Measurements from ENCODE around the gene MIDN.
A peak's percentile ranks its signal among the peaks of the same experiment; 100 is the strongest.

Gene MIDN

GRCh38 chr19:1210227-1210538 lies 38.2 kb upstream of the MIDN start:
- no peak for TF ChIP-seq CTCF (conservative IDR thresholded peaks at IDR 0.05; ENCODE audit: low read length)
- no peak overlapping the region for H3K4me3 ChIP-seq (ENCODE audit: low read length)
- no peak for DNase-seq (ENCODE audit: low read depth)

- no peak for DNase-seq (ENCODE audit: low read depth)
- no peak for TF ChIP-seq CTCF (conservative IDR thresholded peaks at IDR 0.05; ENCODE audit: low read length)
- H3K4me3 ChIP-seq (ENCODE audit: low read length) = no peak overlapping the region
Measured at GRCh38 chr19:1211494-1212234, 36.7 kb upstream of the MIDN start.

DNA sequence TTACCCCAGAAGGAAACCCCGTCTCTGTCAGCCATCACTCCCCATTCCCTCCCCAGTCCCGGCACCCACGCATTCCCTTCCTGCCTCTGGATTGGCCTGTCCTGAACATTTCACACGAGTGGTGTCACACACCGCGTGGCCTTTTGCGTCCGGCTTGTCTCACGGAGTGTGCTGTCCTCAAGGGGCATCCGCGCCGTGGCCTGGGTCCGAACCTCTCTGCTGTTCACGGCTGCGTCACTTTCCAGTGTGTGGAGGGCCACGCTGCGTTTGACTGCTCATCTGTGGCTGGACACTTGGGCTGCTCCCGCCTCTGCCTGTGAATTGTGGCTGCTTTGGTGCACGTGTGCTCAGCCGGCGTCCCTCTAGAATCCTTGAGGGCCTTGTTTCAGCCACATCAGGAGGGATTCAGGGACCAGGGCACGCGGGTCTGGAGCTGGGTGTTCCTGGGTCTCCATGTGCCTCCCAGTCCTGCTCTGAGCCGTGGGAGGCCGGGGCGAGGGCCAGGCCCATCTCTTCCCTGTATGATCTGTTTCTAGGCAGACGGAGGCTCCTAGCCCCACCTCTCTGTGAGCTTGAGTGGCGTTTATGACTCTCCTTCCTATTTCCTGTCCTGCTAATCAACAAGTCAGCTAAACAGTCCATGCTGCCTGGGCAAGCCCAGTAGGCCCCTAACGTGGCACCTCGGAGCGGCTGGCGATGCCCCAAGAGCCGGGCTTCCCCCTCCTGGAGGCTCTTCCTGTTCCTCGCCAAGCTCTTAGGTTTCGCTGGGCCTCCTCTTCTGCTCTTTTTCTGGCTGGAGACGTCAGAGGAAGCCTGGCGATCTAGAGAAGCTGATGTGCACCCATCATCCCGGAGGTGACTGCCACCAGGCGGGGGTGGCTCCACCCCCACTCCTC lies 34.7 kb upstream of the MIDN start:
- H3K4me3 ChIP-seq (ENCODE audit: low read length) = no peak overlapping the region
- DNase-seq (ENCODE audit: low read depth) = peak; percentile 61
- TF ChIP-seq CTCF (conservative IDR thresholded peaks at IDR 0.05; ENCODE audit: low read length) = no peak

DNA sequence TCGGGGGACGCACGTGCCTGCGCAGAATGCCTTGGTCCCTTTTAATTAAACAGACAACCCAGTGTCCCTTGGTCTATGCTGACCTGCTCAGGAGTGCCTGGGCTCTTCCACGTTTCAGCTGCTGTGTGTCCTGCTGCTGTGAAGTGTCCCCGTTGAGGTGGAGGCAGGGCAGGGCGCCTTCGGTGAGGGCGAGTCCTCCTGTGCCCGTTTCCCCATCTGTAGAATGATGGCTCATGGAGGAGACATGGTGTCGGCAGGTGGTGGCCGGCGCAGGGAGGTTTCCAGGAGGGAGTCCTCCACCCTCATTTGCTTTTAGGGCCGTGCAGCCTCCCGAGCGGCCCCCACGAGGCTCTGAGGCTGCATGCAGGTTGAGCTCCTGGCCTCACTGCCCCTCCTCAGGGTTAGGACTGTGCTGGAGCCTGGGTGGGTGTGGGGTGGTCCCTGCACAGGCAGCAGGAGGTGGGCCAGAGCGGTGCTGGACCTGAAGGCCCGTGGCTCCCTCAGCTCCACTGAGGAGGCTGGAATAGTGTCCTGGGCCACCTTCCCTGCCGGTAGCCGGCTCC lies 34.0 kb upstream of the MIDN start:
- H3K4me3 ChIP-seq (ENCODE audit: low read length) = no peak overlapping the region
- no peak for TF ChIP-seq CTCF (conservative IDR thresholded peaks at IDR 0.05; ENCODE audit: low read length)
- DNase-seq (ENCODE audit: low read depth) = no peak

DNA sequence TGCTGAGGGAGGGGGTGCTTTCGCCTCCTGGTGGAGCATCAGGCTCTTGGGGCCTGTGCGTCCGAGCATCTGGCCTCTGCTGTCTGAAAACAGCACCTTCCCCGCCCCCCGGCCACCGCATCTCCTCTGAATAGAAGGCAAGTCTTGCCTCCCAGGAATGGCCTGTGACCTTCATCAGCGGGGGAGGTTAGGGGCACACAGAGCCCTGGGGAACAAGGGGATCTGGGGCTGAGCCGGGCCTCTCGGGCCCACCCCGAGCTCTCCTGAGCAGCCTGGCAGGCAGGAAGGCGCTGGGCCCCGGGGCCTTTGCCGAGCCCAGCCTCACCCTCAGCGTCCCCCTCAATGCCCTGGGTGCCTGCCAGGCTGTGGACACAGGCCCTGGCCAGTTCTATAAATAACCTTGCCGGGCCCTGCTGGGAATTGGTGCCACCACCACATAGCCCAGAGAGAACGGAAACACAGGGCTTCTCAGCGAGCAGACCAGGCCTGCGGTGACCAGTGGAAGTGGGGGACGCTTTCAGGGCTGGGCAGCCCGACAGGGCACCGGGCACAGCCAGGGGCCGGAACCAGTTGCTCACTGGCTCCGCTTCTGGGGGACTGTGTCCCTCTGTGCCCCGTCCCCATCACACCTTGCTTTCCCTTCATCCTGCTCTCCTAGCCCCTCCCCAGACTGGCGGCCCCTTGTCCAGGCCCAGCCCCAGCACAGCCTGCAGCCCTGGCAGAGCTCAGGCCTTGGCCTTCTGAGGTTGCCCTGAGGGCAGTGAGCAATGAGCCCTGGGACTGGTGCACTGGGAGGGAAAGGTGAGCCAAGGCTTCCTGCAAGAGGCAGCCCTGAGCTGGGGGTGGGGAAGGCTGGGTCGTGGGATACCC lies 33.3 kb upstream of the MIDN start:
- no peak for TF ChIP-seq CTCF (conservative IDR thresholded peaks at IDR 0.05; ENCODE audit: low read length)
- H3K4me3 ChIP-seq (ENCODE audit: low read length) = no peak overlapping the region
- DNase-seq (ENCODE audit: low read depth) = no peak

DNA sequence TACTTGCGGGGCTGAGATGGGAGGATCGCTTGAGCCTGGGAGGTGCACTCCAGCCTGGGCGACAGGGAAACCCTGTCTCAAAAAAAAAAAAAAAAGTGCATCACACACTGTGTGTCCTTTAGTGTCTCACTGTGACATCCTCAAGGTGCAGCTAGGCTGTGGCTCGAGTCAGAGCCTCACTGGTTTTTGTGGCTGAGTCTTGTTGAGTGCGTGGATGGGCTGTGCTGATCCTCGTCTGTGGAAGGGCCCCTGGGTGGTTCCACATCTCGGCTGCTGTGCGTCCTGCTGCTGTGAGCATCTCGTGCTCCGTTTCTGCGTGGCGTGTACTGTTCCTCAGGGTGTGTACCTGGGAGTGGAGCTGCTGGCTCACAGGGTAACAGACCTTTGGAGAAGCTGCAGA lies 31.6 kb upstream of the MIDN start:
- no peak for DNase-seq (ENCODE audit: low read depth)
- no peak overlapping the region for H3K4me3 ChIP-seq (ENCODE audit: low read length)
- TF ChIP-seq CTCF (conservative IDR thresholded peaks at IDR 0.05; ENCODE audit: low read length) = no peak

Measured in AG10803 (cell line).